Testis (tissue), 3 donors: ENCODE data around the gene DNAH17. TPM values are rescaled to one million over a fixed set of nuclear protein-coding genes. Genes with fewer than 3 reads are reported as not detected.

Experiments
- DNase-seq: peaks from one replicate; pipeline ENCODE4 v3.0.0-alpha.2; 2019
- H3K27ac ChIP-seq, 2 donors: fragments of 200-600 bp; sonication (generic); one replicate each; pipeline ENCODE4 v1.5.1; 2019
- H3K27me3 ChIP-seq: fragments of 200-600 bp; sonication (generic); one replicate; pipeline ENCODE4 v1.5.1; 2019
- H3K36me3 ChIP-seq: fragments of 200-600 bp; sonication (generic); one replicate; pipeline ENCODE4 v1.5.1; 2017; ENCODE audit warnings: low read depth; ENCODE audit errors: missing control alignments
- H3K4me1 ChIP-seq: fragments of 200-600 bp; sonication (generic); one replicate; pipeline ENCODE4 v1.5.1; 2019
- H3K4me3 ChIP-seq, 2 donors: fragments of 200-600 bp; sonication (generic); one replicate each; pipeline ENCODE4 v1.5.1; 2017 to 2019
- H3K9me3 ChIP-seq: fragments of 200-600 bp; sonication (generic); one replicate; pipeline ENCODE4 v1.5.1; 2017
- POLR2A ChIP-seq: fragments of 450-650 bp; IDR thresholded peaks from one replicate; pipeline ENCODE4 v1.6.1; 2017; ENCODE audit warnings: antibody characterized with exemption, mild to moderate bottlenecking, moderate library complexity
- WGBS, 2 donors: methylation state at CpG; one replicate each; pipeline ENCODE4 v1.1.5; 2018; 5-methylcytosine and 5-hydroxymethylcytosine counted together
- intact Hi-C: fragments of 100-400 bp; cut with DNase I; formaldehyde crosslinking; loops from one replicate; pipeline ENCODE4 v1.15.1; 2023; ENCODE audit warnings: low total_unique reads
- polyA plus RNA-seq: library from polyadenylated mRNA; stranded (reverse); fragments of 350-450 nt; fragmentation: Illumina TruSeq; extraction: RNeasy Lipid Tissue Mini Kit (QIAGEN cat#74804); gene quantifications from one replicate; pipeline ENCODE4 v1.2.3, GENCODE V29; 2014; ENCODE audit warnings: low read depth, low replicate concordance; ENCODE audit not compliant: insufficient read depth
- total RNA-seq, 2 donors: library from RNA; depleted of rRNA; stranded (reverse); fragments of >200 nt; gene quantifications; one replicate each; pipeline ENCODE4 v1.2.3, GENCODE V29; 2016
- TF ChIP-seq, protein P1 (sequence below), 3 experiments: fragments of 450-650 bp in 2 of 3; fragments of 200-600 bp in 1 of 3; sonication (generic) in 1 of 3; IDR thresholded peaks; one replicate each; pipeline ENCODE4 v1.5.1; 2016 to 2019; ENCODE audit warnings: antibody characterized with exemption in 3 of 3, mild to moderate bottlenecking in 2 of 3, moderate library complexity in 1 of 3

The DNAH17 gene
- total and polyA plus RNA-seq, 3 donors from 2014 or later = 38.5 to 93.1 (median 57.6) TPM

- Histone ChIP-seq H3K4me3 (no peak overlapping the region), H3K4me1 (no peaks in the 10 kb centered on the region), H3K9me3 (no peaks in the 10 kb centered on the region), H3K27ac (no peak overlapping the region), H3K27me3 (no peaks in the 10 kb centered on the region), H3K36me3 (no peaks in the 10 kb centered on the region)
- TF ChIP-seq, protein P1, sequence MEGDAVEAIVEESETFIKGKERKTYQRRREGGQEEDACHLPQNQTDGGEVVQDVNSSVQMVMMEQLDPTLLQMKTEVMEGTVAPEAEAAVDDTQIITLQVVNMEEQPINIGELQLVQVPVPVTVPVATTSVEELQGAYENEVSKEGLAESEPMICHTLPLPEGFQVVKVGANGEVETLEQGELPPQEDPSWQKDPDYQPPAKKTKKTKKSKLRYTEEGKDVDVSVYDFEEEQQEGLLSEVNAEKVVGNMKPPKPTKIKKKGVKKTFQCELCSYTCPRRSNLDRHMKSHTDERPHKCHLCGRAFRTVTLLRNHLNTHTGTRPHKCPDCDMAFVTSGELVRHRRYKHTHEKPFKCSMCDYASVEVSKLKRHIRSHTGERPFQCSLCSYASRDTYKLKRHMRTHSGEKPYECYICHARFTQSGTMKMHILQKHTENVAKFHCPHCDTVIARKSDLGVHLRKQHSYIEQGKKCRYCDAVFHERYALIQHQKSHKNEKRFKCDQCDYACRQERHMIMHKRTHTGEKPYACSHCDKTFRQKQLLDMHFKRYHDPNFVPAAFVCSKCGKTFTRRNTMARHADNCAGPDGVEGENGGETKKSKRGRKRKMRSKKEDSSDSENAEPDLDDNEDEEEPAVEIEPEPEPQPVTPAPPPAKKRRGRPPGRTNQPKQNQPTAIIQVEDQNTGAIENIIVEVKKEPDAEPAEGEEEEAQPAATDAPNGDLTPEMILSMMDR (IDR thresholded peaks at IDR 0.05) = no peak
- no peak for TF ChIP-seq POLR2A
- DNase-seq = no peak
- WGBS, 2 donors = 68 to 75% methylated on average over 6 of the region's 6 CpGs
- intact Hi-C loops = no loop called here
Observed at GRCh38 chr17:78592991-78593329, 15.8 kb upstream of the DNAH17 start.

DNA sequence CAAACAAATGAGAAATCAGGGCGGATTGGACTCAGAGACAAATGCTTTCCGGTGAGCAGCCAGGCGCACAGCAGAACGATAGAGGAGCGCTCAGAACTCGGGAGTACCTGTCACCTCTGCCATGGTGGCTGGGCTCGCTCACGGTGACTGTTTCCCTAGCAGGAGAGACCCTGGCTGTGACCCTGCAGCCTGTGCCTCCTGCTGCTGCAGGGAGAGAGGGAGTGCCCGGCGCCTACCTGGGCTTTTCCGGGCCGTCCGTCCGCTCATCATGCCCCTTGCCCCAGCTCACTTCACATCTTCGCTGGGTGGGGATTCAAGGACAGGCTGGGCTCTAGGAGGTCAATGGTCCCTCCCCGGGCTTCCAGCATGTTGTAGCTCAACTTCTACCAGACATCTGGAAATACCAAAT is 14.1 kb upstream of the DNAH17 start:
- no peak overlapping the region for H3K27ac ChIP-seq
- 86% methylated on average over 16 of the region's 16 CpGs for WGBS, 2 donors
- H3K36me3 ChIP-seq = no peaks in the 10 kb centered on the region
- intact Hi-C loops = no loop called here
- no peaks in the 10 kb centered on the region for H3K27me3 ChIP-seq
- H3K9me3 ChIP-seq = no peaks in the 10 kb centered on the region
- no peaks in the 10 kb centered on the region for H3K4me1 ChIP-seq
- TF ChIP-seq, protein P1 (IDR thresholded peaks at IDR 0.05) = no peak
- no peak for TF ChIP-seq POLR2A
- no peak for DNase-seq
- H3K4me3 ChIP-seq = no peak overlapping the region

DNA sequence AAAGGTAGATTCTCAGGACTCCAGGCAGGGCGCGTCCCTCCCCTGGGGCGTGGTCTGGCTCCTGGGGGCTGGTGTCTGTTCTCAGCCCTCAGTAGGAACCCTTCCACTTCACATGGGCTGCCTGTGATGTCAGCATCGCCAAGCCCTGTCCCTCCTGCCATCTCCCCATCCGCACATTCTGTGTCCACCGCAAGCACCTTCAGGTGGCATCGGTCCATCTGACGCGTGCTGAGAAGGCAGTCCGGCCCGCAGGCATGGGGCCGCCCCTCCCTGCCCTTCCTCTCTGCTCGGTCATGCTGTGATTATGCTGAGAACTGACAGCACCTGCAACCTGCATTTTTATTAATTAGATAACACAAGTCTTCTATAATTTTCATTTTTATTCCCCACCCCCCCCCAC is 12.7 kb upstream of the DNAH17 start:
- intact Hi-C loops = no loop called here
- TF ChIP-seq, protein P1 (IDR thresholded peaks at IDR 0.05) = no peak
- TF ChIP-seq POLR2A = no peak
- DNase-seq = no peak
- H3K4me1 ChIP-seq = no peaks in the 10 kb centered on the region
- no peak overlapping the region for H3K4me3 ChIP-seq
- no peak overlapping the region for H3K27ac ChIP-seq
- H3K27me3 ChIP-seq = no peaks in the 10 kb centered on the region
- no peaks in the 10 kb centered on the region for H3K9me3 ChIP-seq
- 90 to 91% methylated on average over 13 of the region's 13 CpGs for WGBS, 2 donors
- no peaks in the 10 kb centered on the region for H3K36me3 ChIP-seq

DNA sequence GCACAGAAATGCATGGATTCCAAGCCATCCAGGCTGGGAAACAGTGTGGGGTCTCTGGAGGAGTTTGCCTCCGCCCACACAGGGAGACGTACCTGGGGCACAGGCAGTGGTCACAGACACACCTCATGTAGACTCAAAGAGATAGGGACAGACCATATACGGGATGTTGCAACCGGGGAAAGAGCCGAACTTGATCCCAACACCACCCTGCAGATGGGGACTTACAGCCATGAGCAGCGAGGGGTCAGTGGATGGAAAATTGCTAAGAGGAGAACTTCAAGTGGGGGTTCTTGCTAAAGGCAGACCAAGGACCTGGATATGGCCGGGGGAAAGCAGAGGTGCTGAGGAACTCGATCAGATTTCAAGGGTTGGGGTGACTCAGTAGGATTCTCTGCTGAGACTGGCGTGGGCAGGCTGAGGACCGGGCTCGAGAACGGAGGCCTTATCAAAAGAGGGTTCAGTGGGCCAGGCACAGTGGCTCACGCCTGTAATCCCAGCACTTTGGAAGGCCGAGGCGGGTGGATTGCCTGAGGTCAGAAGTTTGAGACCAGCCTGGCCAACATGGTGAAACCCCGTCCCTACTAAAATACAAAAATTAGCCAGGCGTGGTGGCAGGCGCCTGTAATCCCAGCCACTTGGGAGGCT is 12.0 kb upstream of the DNAH17 start:
- no peaks in the 10 kb centered on the region for H3K36me3 ChIP-seq
- H3K9me3 ChIP-seq = no peaks in the 10 kb centered on the region
- intact Hi-C loops = no loop called here
- WGBS, 2 donors = 87 to 93% methylated on average over 18 of the region's 18 CpGs
- TF ChIP-seq, protein P1 (IDR thresholded peaks at IDR 0.05) = no peak
- no peak for TF ChIP-seq POLR2A
- H3K27me3 ChIP-seq = no peaks in the 10 kb centered on the region
- no peak for DNase-seq
- H3K27ac ChIP-seq = no peak overlapping the region
- no peaks in the 10 kb centered on the region for H3K4me1 ChIP-seq
- no peak overlapping the region for H3K4me3 ChIP-seq
